ENCODE data around the gene PDE6B. TPM values are rescaled to one million over a fixed set of nuclear protein-coding genes. Genes with fewer than 3 reads are reported as not detected.

PDE6B gene
- total RNA-seq, 4 donors from 2014 or later = 6.4 to 26.4 (median 14.4) TPM

GRCh38 chr4:627347-628125, 2.2 kb downstream of the PDE6B start:
- TF ChIP-seq CTCF (IDR thresholded peaks at IDR 0.05) = no peak
- no peak for TF ChIP-seq POLR2A (IDR thresholded peaks at IDR 0.05)
- no peaks in the 10 kb centered on the region for H3K36me3 ChIP-seq
- DNase-seq = no peak
- H3K4me1 ChIP-seq = peaks cover 6 to 20% of the 10 kb centered on the region in 2 donors
- H3K9me3 ChIP-seq = no peaks in the 10 kb centered on the region
- intact Hi-C loops (cut with DNase I) = no loop called here
- H3K27me3 ChIP-seq = no peaks in the 10 kb centered on the region
- no peak overlapping the region for H3K27ac ChIP-seq
- no peak overlapping the region for H3K4me3 ChIP-seq (replicated peaks in 1 of 3)
- 70 to 71% methylated on average over 14 of the region's 15 CpGs for WGBS, 2 donors

DNA sequence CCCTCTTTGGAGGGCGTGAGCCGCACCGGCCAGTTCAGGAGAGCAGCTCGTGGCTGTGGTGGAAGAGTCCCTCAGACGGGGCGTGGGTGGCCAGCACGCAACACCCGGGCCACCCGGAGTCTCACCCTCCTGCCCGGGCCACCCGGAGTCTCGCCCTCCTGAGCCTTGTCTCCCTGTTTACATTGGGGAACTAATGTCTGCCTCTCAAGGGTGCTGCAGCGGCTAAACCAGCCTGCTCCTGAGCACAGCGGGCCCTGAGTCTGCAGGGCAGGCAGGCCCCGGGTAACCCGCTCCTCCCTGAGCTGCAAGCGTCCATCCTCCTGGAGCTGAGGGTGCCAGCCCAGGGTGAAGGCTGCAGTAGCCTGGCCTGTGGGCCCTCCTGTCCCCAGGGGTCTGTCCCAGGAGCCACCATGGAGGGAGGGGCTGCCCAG, 3.0 kb downstream of the PDE6B start:
- Histone ChIP-seq H3K9me3 (no peaks in the 10 kb centered on the region), H3K36me3 (no peaks in the 10 kb centered on the region), H3K27ac (no peak overlapping the region), H3K4me3 (replicated peaks in 1 of 3) (no peak overlapping the region), H3K27me3 (no peaks in the 10 kb centered on the region), H3K4me1 (peaks cover 6 to 20% of the 10 kb centered on the region in 2 donors)
- intact Hi-C loops (cut with DNase I) = no loop called here
- peak in 1 of 2 donors; percentile 32 for DNase-seq
- 37 to 73% methylated on average over 6 to 8 of the region's 17 CpGs for whole genome bisulfite sequencing, 2 donors
- TF ChIP-seq POLR2A (IDR thresholded peaks at IDR 0.05) (no peak), CTCF (IDR thresholded peaks at IDR 0.05) (no peak)

DNA sequence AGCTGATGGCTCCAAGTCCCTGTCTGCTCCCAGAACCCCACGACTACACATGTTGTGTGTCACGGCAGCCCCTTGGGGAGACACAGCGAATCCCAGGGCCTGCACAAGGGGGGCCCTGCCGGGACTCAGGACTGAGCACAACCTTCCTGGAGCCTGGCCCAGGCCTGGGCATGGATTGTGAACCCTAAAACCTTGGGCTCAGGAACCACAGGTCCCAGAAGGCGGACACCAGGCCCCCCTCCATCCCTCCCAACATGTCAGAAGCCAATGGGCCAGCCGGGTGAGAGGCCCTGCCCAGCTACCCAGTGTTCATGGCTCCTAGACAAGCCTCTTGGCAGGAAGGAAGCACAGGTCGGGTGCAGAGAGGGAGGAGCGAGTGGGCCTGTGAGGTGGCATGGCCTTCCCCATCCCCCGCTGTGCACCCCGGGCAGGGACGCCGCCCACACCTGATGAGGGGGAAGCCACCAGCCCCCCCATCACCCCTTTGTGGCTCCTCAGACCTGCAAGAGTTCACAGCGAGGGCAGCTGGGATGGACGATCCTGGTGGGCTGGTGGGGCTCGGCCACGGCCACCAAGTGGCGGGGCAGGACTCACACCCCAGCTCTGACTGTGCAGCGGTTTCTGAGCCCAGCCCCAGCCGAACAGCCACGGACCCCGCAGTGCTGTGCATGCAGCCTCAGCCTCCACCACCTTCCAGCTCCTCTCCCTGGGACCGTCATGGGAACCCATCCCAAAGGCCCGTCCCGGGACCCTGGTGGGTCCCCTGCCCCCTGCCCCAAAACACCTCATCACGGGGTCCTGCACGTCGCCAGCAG, 3.7 kb downstream of the PDE6B start:
- no peak for DNase-seq
- no peak for TF ChIP-seq POLR2A (IDR thresholded peaks at IDR 0.05)
- no peak for TF ChIP-seq CTCF (IDR thresholded peaks at IDR 0.05)
- H3K4me3 ChIP-seq (replicated peaks in 1 of 3) = no peak overlapping the region
- no peak overlapping the region for H3K27ac ChIP-seq
- H3K4me1 ChIP-seq = peaks cover 6 to 20% of the 10 kb centered on the region in 2 donors
- no peaks in the 10 kb centered on the region for H3K9me3 ChIP-seq
- H3K27me3 ChIP-seq = no peaks in the 10 kb centered on the region
- intact Hi-C loops (cut with DNase I) = no loop called here
- no peaks in the 10 kb centered on the region for H3K36me3 ChIP-seq
- WGBS, 2 donors = 89 to 92% methylated on average over 9 to 21 of the region's 27 CpGs

DNA sequence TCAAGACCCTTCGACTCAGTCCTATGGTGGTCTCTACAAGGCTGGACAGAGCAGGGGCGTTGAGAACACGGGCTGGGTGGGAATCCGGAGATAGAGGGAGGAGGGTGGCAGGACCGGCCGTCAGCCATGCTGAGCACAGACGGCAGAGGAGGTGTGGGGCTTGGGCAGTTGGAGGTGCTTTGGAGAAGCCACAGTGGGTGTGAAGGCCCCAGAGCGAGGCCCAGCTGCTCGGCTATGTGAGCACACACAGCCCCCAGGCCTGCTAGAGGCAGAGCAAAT, 4.2 kb downstream of the PDE6B start:
- WGBS, 2 donors = 90 to 91% methylated on average over 9 of the region's 9 CpGs
- TF ChIP-seq CTCF (IDR thresholded peaks at IDR 0.05) = no peak
- TF ChIP-seq POLR2A (IDR thresholded peaks at IDR 0.05) = no peak
- H3K27me3 ChIP-seq = no peaks in the 10 kb centered on the region
- no peaks in the 10 kb centered on the region for H3K9me3 ChIP-seq
- no peaks in the 10 kb centered on the region for H3K36me3 ChIP-seq
- DNase-seq = no peak
- intact Hi-C loops (cut with DNase I) = no loop called here
- H3K4me3 ChIP-seq (replicated peaks in 1 of 3) = no peak overlapping the region
- H3K27ac ChIP-seq = no peak overlapping the region
- peaks cover 6 to 20% of the 10 kb centered on the region in 2 donors for H3K4me1 ChIP-seq

All from thyroid gland (tissue), 4 donors.